Epithelial cell of esophagus (primary cell): ENCODE data around the gene RHOBTB1.

Experiments
- DNase-seq: peaks from one replicate; pipeline ENCODE4 v3.0.0; 2010; ENCODE audit warnings: low read depth
- H3K4me3 ChIP-seq: 2 replicates; pipeline ENCODE4 v1.5.1; 2011; ENCODE audit warnings: mild to moderate bottlenecking, low read length, control low read depth
- CTCF ChIP-seq: IDR thresholded peaks from 2 replicates; pipeline ENCODE4 v1.5.1; 2011; ENCODE audit warnings: low read depth, mild to moderate bottlenecking, low read length, control low read depth, inconsistent platforms; ENCODE audit not compliant: insufficient read depth; ENCODE audit errors: missing control alignments

RHOBTB1 gene

GRCh38 chr10:60856405-60856804 is 87.6 kb downstream of the RHOBTB1 start:
- TF ChIP-seq CTCF: no peak
- no peak for DNase-seq
- no peak overlapping the region for H3K4me3 ChIP-seq

GRCh38 chr10:60853637-60854036 is 90.3 kb downstream of the RHOBTB1 start:
- H3K4me3 ChIP-seq: no peak overlapping the region
- no peak for DNase-seq
- TF ChIP-seq CTCF: no peak

GRCh38 chr10:60853107-60853506 is 90.9 kb downstream of the RHOBTB1 start:
- no peak for TF ChIP-seq CTCF
- no peak for DNase-seq

GRCh38 chr10:60849740-60850139 is 94.2 kb downstream of the RHOBTB1 start:
- no peak for TF ChIP-seq CTCF
- no peak overlapping the region for H3K4me3 ChIP-seq
- no peak for DNase-seq

More at GRCh38 chr10:60853107-60853506, 90.9 kb downstream of the RHOBTB1 start:
- H3K4me3 ChIP-seq: no peak overlapping the region

GRCh38 chr10:60849217-60849616 is 94.8 kb downstream of the RHOBTB1 start:
- TF ChIP-seq CTCF: no peak

GRCh38 chr10:60848680-60849079 is 95.3 kb downstream of the RHOBTB1 start:
- DNase-seq: no peak
- H3K4me3 ChIP-seq: no peak overlapping the region
- no peak for TF ChIP-seq CTCF

More at GRCh38 chr10:60849217-60849616, 94.8 kb downstream of the RHOBTB1 start:
- no peak overlapping the region for H3K4me3 ChIP-seq
- no peak for DNase-seq

GRCh38 chr10:60848126-60848525 is 95.9 kb downstream of the RHOBTB1 start:
- DNase-seq: no peak
- H3K4me3 ChIP-seq: no peak overlapping the region
- no peak for TF ChIP-seq CTCF
